WTC11 (cell line): ENCODE measurements around the gene TADA2A. TPM values are rescaled to one million over a fixed set of nuclear protein-coding genes. Genes with fewer than 3 reads are reported as not detected.
A peak's percentile ranks its signal among the peaks of the same experiment; 100 is the strongest.

Source experiments
- ATAC-seq: fragments of 200-7000 bp; cut with Tn5 transposase; 2 replicates; pipeline ENCODE4 v1.10.0; 2021; ENCODE audit warnings: mild to moderate bottlenecking, moderate library complexity
- Bru-seq: library from RNA; stranded (reverse); fragments of 400-500 nt; gene quantifications from one replicate; lab custom pipeline; 2021; lab: Mats Ljungman, UMichigan
- CTCF ChIA-PET: fragments of 300-600 bp; sonication (Branson Sonifier 250); formaldehyde crosslinking; loops from one replicate; lab custom pipeline; 2021; ENCODE audit warnings: antibody characterized with exemption; lab: Charles Lee
- POLR2A ChIA-PET: fragments of 350-600 bp; sonication (Branson Sonifier 250); formaldehyde crosslinking; loops from one replicate; lab custom pipeline; 2021; ENCODE audit warnings: antibody characterized with exemption; lab: Charles Lee
- DNase-seq: peaks from one replicate; pipeline ENCODE4 v3.0.0; 2021; ENCODE audit warnings: low spot score
- H3K27ac Mint-ChIP-seq: 2 replicates; pipeline ENCODE4 v1.8.0; 2021; ENCODE audit warnings: mixed read lengths
- H3K27me3 Mint-ChIP-seq: 2 replicates; pipeline ENCODE4 v1.8.0; 2021; ENCODE audit warnings: low read depth, mild to moderate bottlenecking, moderate library complexity, mixed read lengths
- H3K36me3 Mint-ChIP-seq: 2 replicates; pipeline ENCODE4 v1.8.0; 2021; ENCODE audit warnings: mixed read lengths
- H3K4me1 Mint-ChIP-seq: 2 replicates; pipeline ENCODE4 v1.8.0; 2022; ENCODE audit warnings: mixed read lengths
- H3K4me3 Mint-ChIP-seq: 2 replicates; pipeline ENCODE4 v1.8.0; 2021; ENCODE audit warnings: mild to moderate bottlenecking, moderate library complexity, mixed read lengths
- H3K9me3 Mint-ChIP-seq: 2 replicates; pipeline ENCODE4 v1.8.0; 2021; ENCODE audit warnings: mixed read lengths
- CBFB ChIP-seq: sonication (generic); formaldehyde crosslinking; IDR thresholded peaks from 2 replicates; pipeline ENCODE4 v1.8.1; 2022; ENCODE audit warnings: mild to moderate bottlenecking, low read depth, missing genetic modification reagents
- CREM ChIP-seq: sonication (generic); formaldehyde crosslinking; IDR thresholded peaks from 2 replicates; pipeline ENCODE4 v1.8.1; 2022; ENCODE audit warnings: mild to moderate bottlenecking, missing genetic modification reagents, moderate library complexity
- ESRRA ChIP-seq: sonication (generic); formaldehyde crosslinking; IDR thresholded peaks from 2 replicates; pipeline ENCODE4 v1.8.1; 2022; ENCODE audit warnings: mild to moderate bottlenecking, missing genetic modification reagents, borderline replicate concordance
- ETV6 ChIP-seq: sonication (generic); formaldehyde crosslinking; IDR thresholded peaks from 2 replicates; pipeline ENCODE4 v1.8.1; 2022; ENCODE audit warnings: mild to moderate bottlenecking, missing genetic modification reagents
- FOXJ3 ChIP-seq: sonication (generic); formaldehyde crosslinking; IDR thresholded peaks from 2 replicates; pipeline ENCODE4 v1.9.0; 2021; ENCODE audit warnings: missing genetic modification reagents, mild to moderate bottlenecking, borderline replicate concordance
- FOXK1 ChIP-seq: sonication (generic); formaldehyde crosslinking; IDR thresholded peaks from 2 replicates; pipeline ENCODE4 v1.8.0; 2022; ENCODE audit warnings: mild to moderate bottlenecking, moderate library complexity, missing genetic modification reagents
- FOXP1 ChIP-seq: sonication (generic); formaldehyde crosslinking; IDR thresholded peaks from 2 replicates; pipeline ENCODE4 v1.8.0; 2022; ENCODE audit warnings: missing genetic modification reagents, mild to moderate bottlenecking, moderate library complexity, borderline replicate concordance
- JAZF1 ChIP-seq: fragments of 250-450 bp; sonication (Bioruptor Pico); IDR thresholded peaks from 2 replicates; pipeline ENCODE4 v1.9.0; 2021; ENCODE audit warnings: moderate library complexity, mild to moderate bottlenecking, inconsistent platforms
- MXD4 ChIP-seq: fragments of 250-450 bp; sonication (Bioruptor Pico); IDR thresholded peaks from 2 replicates; pipeline ENCODE4 v1.8.0; 2021; ENCODE audit warnings: mild to moderate bottlenecking, moderate library complexity, borderline replicate concordance
- MYBL2 ChIP-seq: sonication (generic); formaldehyde crosslinking; IDR thresholded peaks from 2 replicates; pipeline ENCODE4 v1.8.1; 2023; ENCODE audit warnings: mild to moderate bottlenecking, moderate library complexity, missing genetic modification reagents
- TEAD4 ChIP-seq: sonication (generic); formaldehyde crosslinking; IDR thresholded peaks from 2 replicates; pipeline ENCODE4 v1.8.0; 2022; ENCODE audit warnings: mild to moderate bottlenecking, missing genetic modification reagents
- long read RNA-seq, 3 experiments: library from RNA in 1 of 3; library from capped mRNA in 1 of 3; library from polyadenylated mRNA in 1 of 3; unstranded in 2 of 3; stranded (forward) in 1 of 3; transcript quantifications; one replicate each; pipeline ENCODE4 v2.0.0, GENCODE V29; 2021
- total RNA-seq: library from RNA; stranded (reverse); gene quantifications from 3 replicates; pipeline ENCODE4 v1.2.3, GENCODE V29; 2021
- TF ChIP-seq, protein P1 (sequence below): fragments of 250-450 bp; sonication (Bioruptor Pico); IDR thresholded peaks from 2 replicates; pipeline ENCODE4 v1.9.0; 2021; ENCODE audit warnings: mild to moderate bottlenecking
- TF ChIP-seq, protein P2 (sequence below): sonication (generic); formaldehyde crosslinking; IDR thresholded peaks from 2 replicates; pipeline ENCODE4 v1.8.1; 2022; ENCODE audit warnings: mild to moderate bottlenecking, moderate library complexity, missing genetic modification reagents
- TF ChIP-seq, protein P3 (sequence below): fragments of 250-450 bp; sonication (Bioruptor Pico); IDR thresholded peaks from 2 replicates; pipeline ENCODE4 v1.9.0; 2021; ENCODE audit warnings: mild to moderate bottlenecking, borderline replicate concordance
- TF ChIP-seq, protein P4 (sequence below): sonication (generic); formaldehyde crosslinking; IDR thresholded peaks from 2 replicates; pipeline ENCODE4 v1.8.0; 2023; ENCODE audit warnings: mild to moderate bottlenecking, missing genetic modification reagents
- TF ChIP-seq, protein P5 (sequence below): sonication (generic); formaldehyde crosslinking; IDR thresholded peaks from 2 replicates; pipeline ENCODE4 v1.8.1; 2023; ENCODE audit warnings: mild to moderate bottlenecking, missing genetic modification reagents
- TF ChIP-seq, protein P6 (sequence below): sonication (generic); formaldehyde crosslinking; conservative IDR thresholded peaks from 2 replicates; pipeline ENCODE4 v1.8.1; 2023; ENCODE audit warnings: mild to moderate bottlenecking, low read depth, missing genetic modification reagents, moderate library complexity
- TF ChIP-seq, protein P7 (sequence below): fragments of 250-450 bp; sonication (Bioruptor Pico); IDR thresholded peaks from 2 replicates; pipeline ENCODE4 v2.1.2; 2022; ENCODE audit warnings: mild to moderate bottlenecking, moderate library complexity

Gene TADA2A, protein sequence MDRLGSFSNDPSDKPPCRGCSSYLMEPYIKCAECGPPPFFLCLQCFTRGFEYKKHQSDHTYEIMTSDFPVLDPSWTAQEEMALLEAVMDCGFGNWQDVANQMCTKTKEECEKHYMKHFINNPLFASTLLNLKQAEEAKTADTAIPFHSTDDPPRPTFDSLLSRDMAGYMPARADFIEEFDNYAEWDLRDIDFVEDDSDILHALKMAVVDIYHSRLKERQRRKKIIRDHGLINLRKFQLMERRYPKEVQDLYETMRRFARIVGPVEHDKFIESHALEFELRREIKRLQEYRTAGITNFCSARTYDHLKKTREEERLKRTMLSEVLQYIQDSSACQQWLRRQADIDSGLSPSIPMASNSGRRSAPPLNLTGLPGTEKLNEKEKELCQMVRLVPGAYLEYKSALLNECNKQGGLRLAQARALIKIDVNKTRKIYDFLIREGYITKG
- 16.5 to 22.2 TPM (median 19.2 TPM) in 3 replicates for total RNA-seq
- percentile 64 among the genes with signal in this experiment for Bru-seq, nascent RNA
- long read RNA-seq, experiment 1, full-length matches to known transcripts: 7 of 31 reads
- long read RNA-seq, experiment 1, partial matches to known transcripts: 4 of 31 reads
- long read RNA-seq, experiment 1, other reads (novel, unspliced or antisense): 20 of 31 reads
- long read RNA-seq, experiment 2, partial matches to known transcripts: 6 of 16 reads
- long read RNA-seq, experiment 2, other reads (novel, unspliced or antisense): 9 of 16 reads
- long read RNA-seq, experiment 3, full-length matches to known transcripts: 7 of 14 reads
- long read RNA-seq, experiment 3, partial matches to known transcripts: 0 of 14 reads
- long read RNA-seq, experiment 3, other reads (novel, unspliced or antisense): 7 of 14 reads

DNA sequence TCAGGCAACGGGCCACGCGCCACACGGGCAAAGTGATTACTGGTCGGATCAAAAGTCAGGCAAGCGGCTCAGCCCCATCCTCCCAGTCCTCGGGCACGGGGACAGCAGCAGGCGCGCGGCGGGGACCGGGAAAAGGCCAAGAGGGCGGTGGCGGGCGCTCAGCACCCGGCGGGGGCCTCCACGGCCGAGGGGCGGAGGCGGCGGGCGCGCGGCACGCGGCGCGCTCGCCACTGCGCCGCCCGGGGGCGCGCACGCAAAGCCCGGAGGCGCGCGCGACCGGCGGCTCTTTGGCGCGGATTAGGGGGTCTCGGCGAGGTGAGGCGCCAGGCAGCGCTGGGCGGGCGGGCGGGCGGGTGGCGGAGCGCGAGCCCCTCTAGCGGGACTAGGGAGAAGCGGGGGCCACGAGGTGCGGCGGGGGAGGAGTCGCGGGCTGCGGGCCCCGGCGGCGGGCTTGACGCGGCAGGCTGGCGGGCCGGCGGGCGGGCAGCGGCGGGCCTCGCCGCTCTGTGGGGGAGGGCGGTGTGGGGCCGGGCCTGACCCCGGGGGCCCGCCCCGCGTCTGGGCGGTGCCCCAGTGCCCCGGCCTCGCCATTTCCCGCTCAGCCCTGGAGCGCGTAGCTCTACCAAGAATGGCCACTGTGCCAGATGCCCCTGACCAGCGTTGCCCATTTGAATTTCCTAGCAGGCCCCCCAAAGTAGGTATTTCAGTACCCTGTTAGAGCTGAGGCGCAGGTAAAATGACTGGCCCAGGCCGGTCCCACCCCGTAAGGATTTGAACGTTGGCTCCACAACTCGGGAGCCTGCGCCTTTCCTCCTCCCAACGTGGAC lies at the start of gene TADA2A, which contains the start of gene ACACA:
Gene TADA2A, plus strand, starts transcription at position 252 of the 827 bp plus-strand sequence. CDS start 4,480 bp downstream, outside the sequence.
Gene ACACA, minus strand, starts transcription at position 202 of the 827 bp plus-strand sequence. CDS start 537 bp downstream, outside the sequence.
- ChIA-PET POLR2A (interaction anchor here (0.8 kb wide), 1 partner anchor 203 kb away, joined by 3 read pairs; the partner anchor contains the start of gene SYNRG), CTCF (interaction anchor here (1.5 kb wide), 1 partner anchor 32 kb away, joined by 6 read pairs; no protein-coding TSS in a partner anchor)
- Mint-ChIP-seq H3K4me1 (peaks cover 18% of the 10 kb centered on the region), H3K36me3 (peaks cover 14% of the 10 kb centered on the region), H3K4me3 (peak within 1 kb of the TSS; percentile 97), H3K27ac (peak within 1 kb of the TSS; percentile 97), H3K9me3 (no peaks in the 10 kb centered on the region), H3K27me3 (no peaks in the 10 kb centered on the region)
- ATAC-seq: peak; percentile 95
- peak; percentile 74 for DNase-seq
- TF ChIP-seq TEAD4 (CRISPR knock-in tag) (no peak), MYBL2 (CRISPR knock-in tag) (peak; percentile 60; the same call in 1 of the 2 replicates), FOXK1 (peak; percentile 50; the same call in 1 of the 2 replicates), CREM (no peak), ETV6 (peak; percentile 60; the same call in 1 of the 2 replicates), FOXP1 (CRISPR knock-in tag) (peak; percentile 33; the same call in 1 of the 2 replicates), CBFB (CRISPR knock-in tag) (no peak), MXD4 (CRISPR knock-in tag) (no peak), ESRRA (no peak), JAZF1 (CRISPR knock-in tag) (no peak), FOXJ3 (CRISPR knock-in tag) (no peak)
- TF ChIP-seq, protein P1, sequence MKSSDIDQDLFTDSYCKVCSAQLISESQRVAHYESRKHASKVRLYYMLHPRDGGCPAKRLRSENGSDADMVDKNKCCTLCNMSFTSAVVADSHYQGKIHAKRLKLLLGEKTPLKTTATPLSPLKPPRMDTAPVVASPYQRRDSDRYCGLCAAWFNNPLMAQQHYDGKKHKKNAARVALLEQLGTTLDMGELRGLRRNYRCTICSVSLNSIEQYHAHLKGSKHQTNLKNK (CRISPR knock-in tag): no peak
- TF ChIP-seq, protein P2, sequence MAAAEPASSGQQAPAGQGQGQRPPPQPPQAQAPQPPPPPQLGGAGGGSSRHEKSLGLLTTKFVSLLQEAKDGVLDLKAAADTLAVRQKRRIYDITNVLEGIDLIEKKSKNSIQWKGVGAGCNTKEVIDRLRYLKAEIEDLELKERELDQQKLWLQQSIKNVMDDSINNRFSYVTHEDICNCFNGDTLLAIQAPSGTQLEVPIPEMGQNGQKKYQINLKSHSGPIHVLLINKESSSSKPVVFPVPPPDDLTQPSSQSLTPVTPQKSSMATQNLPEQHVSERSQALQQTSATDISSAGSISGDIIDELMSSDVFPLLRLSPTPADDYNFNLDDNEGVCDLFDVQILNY (CRISPR knock-in tag): peak; percentile 44; the same call in 1 of the 2 replicates
- TF ChIP-seq, protein P3, sequence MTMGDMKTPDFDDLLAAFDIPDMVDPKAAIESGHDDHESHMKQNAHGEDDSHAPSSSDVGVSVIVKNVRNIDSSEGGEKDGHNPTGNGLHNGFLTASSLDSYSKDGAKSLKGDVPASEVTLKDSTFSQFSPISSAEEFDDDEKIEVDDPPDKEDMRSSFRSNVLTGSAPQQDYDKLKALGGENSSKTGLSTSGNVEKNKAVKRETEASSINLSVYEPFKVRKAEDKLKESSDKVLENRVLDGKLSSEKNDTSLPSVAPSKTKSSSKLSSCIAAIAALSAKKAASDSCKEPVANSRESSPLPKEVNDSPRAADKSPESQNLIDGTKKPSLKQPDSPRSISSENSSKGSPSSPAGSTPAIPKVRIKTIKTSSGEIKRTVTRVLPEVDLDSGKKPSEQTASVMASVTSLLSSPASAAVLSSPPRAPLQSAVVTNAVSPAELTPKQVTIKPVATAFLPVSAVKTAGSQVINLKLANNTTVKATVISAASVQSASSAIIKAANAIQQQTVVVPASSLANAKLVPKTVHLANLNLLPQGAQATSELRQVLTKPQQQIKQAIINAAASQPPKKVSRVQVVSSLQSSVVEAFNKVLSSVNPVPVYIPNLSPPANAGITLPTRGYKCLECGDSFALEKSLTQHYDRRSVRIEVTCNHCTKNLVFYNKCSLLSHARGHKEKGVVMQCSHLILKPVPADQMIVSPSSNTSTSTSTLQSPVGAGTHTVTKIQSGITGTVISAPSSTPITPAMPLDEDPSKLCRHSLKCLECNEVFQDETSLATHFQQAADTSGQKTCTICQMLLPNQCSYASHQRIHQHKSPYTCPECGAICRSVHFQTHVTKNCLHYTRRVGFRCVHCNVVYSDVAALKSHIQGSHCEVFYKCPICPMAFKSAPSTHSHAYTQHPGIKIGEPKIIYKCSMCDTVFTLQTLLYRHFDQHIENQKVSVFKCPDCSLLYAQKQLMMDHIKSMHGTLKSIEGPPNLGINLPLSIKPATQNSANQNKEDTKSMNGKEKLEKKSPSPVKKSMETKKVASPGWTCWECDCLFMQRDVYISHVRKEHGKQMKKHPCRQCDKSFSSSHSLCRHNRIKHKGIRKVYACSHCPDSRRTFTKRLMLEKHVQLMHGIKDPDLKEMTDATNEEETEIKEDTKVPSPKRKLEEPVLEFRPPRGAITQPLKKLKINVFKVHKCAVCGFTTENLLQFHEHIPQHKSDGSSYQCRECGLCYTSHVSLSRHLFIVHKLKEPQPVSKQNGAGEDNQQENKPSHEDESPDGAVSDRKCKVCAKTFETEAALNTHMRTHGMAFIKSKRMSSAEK (CRISPR knock-in tag): no peak
- TF ChIP-seq, protein P4, sequence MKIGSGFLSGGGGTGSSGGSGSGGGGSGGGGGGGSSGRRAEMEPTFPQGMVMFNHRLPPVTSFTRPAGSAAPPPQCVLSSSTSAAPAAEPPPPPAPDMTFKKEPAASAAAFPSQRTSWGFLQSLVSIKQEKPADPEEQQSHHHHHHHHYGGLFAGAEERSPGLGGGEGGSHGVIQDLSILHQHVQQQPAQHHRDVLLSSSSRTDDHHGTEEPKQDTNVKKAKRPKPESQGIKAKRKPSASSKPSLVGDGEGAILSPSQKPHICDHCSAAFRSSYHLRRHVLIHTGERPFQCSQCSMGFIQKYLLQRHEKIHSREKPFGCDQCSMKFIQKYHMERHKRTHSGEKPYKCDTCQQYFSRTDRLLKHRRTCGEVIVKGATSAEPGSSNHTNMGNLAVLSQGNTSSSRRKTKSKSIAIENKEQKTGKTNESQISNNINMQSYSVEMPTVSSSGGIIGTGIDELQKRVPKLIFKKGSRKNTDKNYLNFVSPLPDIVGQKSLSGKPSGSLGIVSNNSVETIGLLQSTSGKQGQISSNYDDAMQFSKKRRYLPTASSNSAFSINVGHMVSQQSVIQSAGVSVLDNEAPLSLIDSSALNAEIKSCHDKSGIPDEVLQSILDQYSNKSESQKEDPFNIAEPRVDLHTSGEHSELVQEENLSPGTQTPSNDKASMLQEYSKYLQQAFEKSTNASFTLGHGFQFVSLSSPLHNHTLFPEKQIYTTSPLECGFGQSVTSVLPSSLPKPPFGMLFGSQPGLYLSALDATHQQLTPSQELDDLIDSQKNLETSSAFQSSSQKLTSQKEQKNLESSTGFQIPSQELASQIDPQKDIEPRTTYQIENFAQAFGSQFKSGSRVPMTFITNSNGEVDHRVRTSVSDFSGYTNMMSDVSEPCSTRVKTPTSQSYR (CRISPR knock-in tag): no peak
- TF ChIP-seq, protein P5, sequence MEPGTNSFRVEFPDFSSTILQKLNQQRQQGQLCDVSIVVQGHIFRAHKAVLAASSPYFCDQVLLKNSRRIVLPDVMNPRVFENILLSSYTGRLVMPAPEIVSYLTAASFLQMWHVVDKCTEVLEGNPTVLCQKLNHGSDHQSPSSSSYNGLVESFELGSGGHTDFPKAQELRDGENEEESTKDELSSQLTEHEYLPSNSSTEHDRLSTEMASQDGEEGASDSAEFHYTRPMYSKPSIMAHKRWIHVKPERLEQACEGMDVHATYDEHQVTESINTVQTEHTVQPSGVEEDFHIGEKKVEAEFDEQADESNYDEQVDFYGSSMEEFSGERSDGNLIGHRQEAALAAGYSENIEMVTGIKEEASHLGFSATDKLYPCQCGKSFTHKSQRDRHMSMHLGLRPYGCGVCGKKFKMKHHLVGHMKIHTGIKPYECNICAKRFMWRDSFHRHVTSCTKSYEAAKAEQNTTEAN: peak; percentile 44; the same call in 1 of the 2 replicates
- TF ChIP-seq, protein P6, sequence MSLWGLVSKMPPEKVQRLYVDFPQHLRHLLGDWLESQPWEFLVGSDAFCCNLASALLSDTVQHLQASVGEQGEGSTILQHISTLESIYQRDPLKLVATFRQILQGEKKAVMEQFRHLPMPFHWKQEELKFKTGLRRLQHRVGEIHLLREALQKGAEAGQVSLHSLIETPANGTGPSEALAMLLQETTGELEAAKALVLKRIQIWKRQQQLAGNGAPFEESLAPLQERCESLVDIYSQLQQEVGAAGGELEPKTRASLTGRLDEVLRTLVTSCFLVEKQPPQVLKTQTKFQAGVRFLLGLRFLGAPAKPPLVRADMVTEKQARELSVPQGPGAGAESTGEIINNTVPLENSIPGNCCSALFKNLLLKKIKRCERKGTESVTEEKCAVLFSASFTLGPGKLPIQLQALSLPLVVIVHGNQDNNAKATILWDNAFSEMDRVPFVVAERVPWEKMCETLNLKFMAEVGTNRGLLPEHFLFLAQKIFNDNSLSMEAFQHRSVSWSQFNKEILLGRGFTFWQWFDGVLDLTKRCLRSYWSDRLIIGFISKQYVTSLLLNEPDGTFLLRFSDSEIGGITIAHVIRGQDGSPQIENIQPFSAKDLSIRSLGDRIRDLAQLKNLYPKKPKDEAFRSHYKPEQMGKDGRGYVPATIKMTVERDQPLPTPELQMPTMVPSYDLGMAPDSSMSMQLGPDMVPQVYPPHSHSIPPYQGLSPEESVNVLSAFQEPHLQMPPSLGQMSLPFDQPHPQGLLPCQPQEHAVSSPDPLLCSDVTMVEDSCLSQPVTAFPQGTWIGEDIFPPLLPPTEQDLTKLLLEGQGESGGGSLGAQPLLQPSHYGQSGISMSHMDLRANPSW (CRISPR knock-in tag): no peak
- TF ChIP-seq, protein P7, sequence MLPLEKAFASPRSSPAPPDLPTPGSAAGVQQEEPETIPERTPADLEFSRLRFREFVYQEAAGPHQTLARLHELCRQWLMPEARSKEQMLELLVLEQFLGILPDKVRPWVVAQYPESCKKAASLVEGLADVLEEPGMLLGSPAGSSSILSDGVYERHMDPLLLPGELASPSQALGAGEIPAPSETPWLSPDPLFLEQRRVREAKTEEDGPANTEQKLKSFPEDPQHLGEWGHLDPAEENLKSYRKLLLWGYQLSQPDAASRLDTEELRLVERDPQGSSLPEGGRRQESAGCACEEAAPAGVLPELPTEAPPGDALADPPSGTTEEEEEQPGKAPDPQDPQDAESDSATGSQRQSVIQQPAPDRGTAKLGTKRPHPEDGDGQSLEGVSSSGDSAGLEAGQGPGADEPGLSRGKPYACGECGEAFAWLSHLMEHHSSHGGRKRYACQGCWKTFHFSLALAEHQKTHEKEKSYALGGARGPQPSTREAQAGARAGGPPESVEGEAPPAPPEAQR: no peak
